Memory B cell (primary cell): ENCODE measurements around the gene AOPEP.

ENCODE experiments used
- ATAC-seq: fragments of 150-1000 bp; cut with Tn5 transposase; 2 replicates; pipeline ENCODE4 v1.10.0; 2021; ENCODE audit warnings: low read depth, mild to moderate bottlenecking, moderate library complexity
- DNase-seq, 2 donors: peaks; one replicate each; pipeline ENCODE4 v3.0.0; 2022; ENCODE audit warnings: low spot score in 2 of 2
- H3K27ac Mint-ChIP-seq: one replicate; pipeline ENCODE4 v1.8.0; 2022; ENCODE audit warnings: mild to moderate bottlenecking, moderate library complexity, mixed read lengths
- H3K27me3 Mint-ChIP-seq: one replicate; pipeline ENCODE4 v1.8.0; 2022; ENCODE audit warnings: mixed read lengths
- H3K36me3 Mint-ChIP-seq: one replicate; pipeline ENCODE4 v1.8.0; 2022; ENCODE audit warnings: mild to moderate bottlenecking, mixed read lengths
- H3K4me1 Mint-ChIP-seq: one replicate; pipeline ENCODE4 v1.8.0; 2022; ENCODE audit warnings: mixed read lengths
- H3K4me3 Mint-ChIP-seq: one replicate; pipeline ENCODE4 v1.8.0; 2022; ENCODE audit warnings: mild to moderate bottlenecking, moderate library complexity, mixed read lengths
- H3K9me3 Mint-ChIP-seq: one replicate; pipeline ENCODE4 v1.8.0; 2022; ENCODE audit warnings: mixed read lengths

AOPEP gene

GRCh38 chr9:95062596-95063065 lies 336.1 kb downstream of the AOPEP start:
- H3K9me3 Mint-ChIP-seq: no peaks in the 10 kb centered on the region
- no peaks in the 10 kb centered on the region for H3K27me3 Mint-ChIP-seq
- no peak for ATAC-seq
- H3K4me3 Mint-ChIP-seq: no peak overlapping the region
- peaks cover 12% of the 10 kb centered on the region for H3K36me3 Mint-ChIP-seq
- H3K4me1 Mint-ChIP-seq: no peaks in the 10 kb centered on the region
- DNase-seq: no peak
- H3K27ac Mint-ChIP-seq: no peak overlapping the region

DNA sequence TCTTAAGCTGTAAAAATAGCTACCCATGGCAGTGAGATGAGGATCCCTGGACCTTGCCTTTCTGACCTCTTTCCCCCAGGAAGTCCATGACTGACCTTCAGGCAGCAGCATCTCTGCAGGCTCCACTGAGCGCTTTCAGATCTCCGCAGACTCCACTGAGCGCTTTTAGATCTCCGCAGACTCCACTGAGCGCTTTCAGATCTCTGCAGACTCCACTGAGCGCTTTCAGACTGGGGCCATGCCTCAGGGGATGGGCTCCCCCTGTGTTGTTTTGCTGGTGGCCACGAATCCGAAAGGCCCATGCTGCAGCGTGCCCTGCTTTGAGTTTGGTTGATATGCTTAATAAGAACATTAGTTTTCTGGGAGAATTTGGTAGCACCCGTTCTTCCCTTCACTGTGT lies 336.8 kb downstream of the AOPEP start:
- Mint-ChIP-seq H3K4me1 (no peaks in the 10 kb centered on the region), H3K27me3 (no peaks in the 10 kb centered on the region), H3K9me3 (no peaks in the 10 kb centered on the region), H3K27ac (no peak overlapping the region), H3K4me3 (no peak overlapping the region), H3K36me3 (peaks cover 12% of the 10 kb centered on the region)
- DNase-seq (no peak), ATAC-seq (no peak)

DNA sequence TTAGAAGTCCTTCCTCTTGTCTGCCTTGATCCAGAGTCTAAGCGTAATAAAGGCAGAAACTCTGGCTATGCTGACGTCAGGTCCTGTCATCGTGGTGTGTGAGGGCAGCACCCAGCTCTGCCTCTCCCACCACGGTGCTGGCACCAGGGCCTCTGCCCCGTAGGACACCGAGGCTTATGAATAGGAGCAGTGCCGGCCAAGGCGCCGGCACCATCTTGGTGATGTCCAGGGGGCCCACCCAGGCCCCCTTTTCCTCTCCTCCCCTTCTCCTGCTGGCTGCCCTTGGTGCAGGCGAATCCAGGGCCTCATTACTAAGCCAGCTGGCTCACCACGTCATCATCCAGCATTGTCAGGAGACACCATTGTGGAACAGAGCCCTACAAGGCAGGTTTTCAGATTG lies 338.7 kb downstream of the AOPEP start:
- no peaks in the 10 kb centered on the region for H3K4me1 Mint-ChIP-seq
- H3K36me3 Mint-ChIP-seq: peaks cover 12% of the 10 kb centered on the region
- H3K27ac Mint-ChIP-seq: no peak overlapping the region
- H3K4me3 Mint-ChIP-seq: no peak overlapping the region
- DNase-seq (no peak), ATAC-seq (no peak)
- no peaks in the 10 kb centered on the region for H3K9me3 Mint-ChIP-seq
- H3K27me3 Mint-ChIP-seq: no peaks in the 10 kb centered on the region

- H3K4me1 Mint-ChIP-seq: no peaks in the 10 kb centered on the region
- DNase-seq (no peak), ATAC-seq (no peak)
- H3K4me3 Mint-ChIP-seq: no peak overlapping the region
- H3K27ac Mint-ChIP-seq: no peak overlapping the region
- peaks cover 9% of the 10 kb centered on the region for H3K36me3 Mint-ChIP-seq
- H3K9me3 Mint-ChIP-seq: no peaks in the 10 kb centered on the region
- no peaks in the 10 kb centered on the region for H3K27me3 Mint-ChIP-seq
Measured at GRCh38 chr9:95067057-95067456, 340.6 kb downstream of the AOPEP start.

- no peaks in the 10 kb centered on the region for H3K27me3 Mint-ChIP-seq
- ATAC-seq (no peak), DNase-seq (no peak)
- H3K36me3 Mint-ChIP-seq: peaks cover 7% of the 10 kb centered on the region
- H3K9me3 Mint-ChIP-seq: no peaks in the 10 kb centered on the region
- H3K4me3 Mint-ChIP-seq: no peak overlapping the region
- H3K27ac Mint-ChIP-seq: no peak overlapping the region
- H3K4me1 Mint-ChIP-seq: no peaks in the 10 kb centered on the region
Measured at GRCh38 chr9:95067897-95068296, 341.4 kb downstream of the AOPEP start.

DNA sequence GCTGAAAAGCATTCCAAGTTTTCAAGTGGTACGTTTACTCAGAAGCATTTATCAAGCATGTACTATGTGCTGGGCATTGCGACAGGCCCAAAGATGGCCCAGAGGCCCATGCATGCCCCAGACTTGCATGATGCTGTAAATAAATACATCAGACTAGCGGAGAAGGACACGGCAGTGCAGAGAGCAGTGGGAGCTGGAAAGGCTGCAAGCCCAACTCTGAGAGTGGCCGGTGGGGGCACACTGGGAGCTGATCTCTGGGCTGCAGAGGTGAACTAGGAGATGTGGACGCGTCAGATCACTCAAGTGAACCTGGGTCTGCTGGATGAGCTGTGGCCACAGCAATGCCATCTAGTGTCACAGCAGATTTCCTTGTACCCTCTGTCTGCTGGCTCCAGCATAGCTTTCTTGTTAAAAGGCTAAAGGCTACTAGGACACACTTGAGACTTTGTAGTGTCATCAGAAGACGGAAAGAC lies 344.1 kb downstream of the AOPEP start:
- peaks cover 2% of the 10 kb centered on the region for H3K36me3 Mint-ChIP-seq
- no peak overlapping the region for H3K27ac Mint-ChIP-seq
- DNase-seq (no peak), ATAC-seq (no peak)
- H3K4me1 Mint-ChIP-seq: no peaks in the 10 kb centered on the region
- no peaks in the 10 kb centered on the region for H3K27me3 Mint-ChIP-seq
- H3K4me3 Mint-ChIP-seq: no peak overlapping the region
- H3K9me3 Mint-ChIP-seq: no peaks in the 10 kb centered on the region

DNA sequence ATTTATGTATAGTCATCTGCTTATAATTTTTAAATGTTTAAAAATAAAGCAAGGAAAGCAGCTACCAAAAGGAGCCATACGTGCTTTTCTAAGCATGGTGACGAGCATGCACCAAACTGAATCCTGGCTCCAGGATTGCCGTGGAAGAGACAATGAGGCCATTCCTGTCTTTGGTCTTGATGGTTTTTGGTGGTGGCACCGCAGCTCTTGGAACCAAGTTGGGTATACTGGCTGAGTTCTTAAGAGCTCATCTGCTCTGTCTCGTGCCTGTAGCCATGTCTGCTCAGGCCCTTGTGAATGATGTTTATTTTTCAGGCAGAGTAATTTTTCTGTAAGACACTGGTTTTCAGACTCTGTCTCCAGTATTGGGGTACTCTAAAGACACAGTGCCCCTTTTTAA lies 345.0 kb downstream of the AOPEP start:
- Mint-ChIP-seq H3K27me3 (no peaks in the 10 kb centered on the region), H3K4me3 (no peak overlapping the region), H3K4me1 (no peaks in the 10 kb centered on the region), H3K36me3 (peaks cover 2% of the 10 kb centered on the region), H3K27ac (no peak overlapping the region), H3K9me3 (no peaks in the 10 kb centered on the region)
- ATAC-seq: no peak
- no peak for DNase-seq

DNA sequence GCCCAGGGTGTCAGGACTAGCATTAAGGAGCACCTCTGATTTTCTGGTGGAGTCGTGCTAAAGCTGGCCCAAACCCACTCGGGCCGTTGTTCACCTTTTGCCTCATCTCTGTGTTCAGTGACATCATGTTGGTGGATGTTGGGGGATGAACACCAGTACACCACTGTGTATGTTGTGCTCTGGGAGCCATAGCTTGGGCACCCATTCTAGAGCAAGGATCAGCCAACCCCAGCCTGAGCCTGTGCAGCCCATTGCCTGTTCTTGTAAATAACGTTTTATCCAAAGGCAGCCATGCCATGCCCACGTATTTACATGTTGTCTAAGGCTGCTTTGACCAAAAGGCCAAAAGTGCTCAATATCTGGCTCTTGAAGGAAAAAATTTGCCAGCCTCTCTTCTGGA lies 345.4 kb downstream of the AOPEP start:
- no peak overlapping the region for H3K4me3 Mint-ChIP-seq
- peaks cover 2% of the 10 kb centered on the region for H3K36me3 Mint-ChIP-seq
- H3K9me3 Mint-ChIP-seq: no peaks in the 10 kb centered on the region
- no peaks in the 10 kb centered on the region for H3K4me1 Mint-ChIP-seq
- no peak overlapping the region for H3K27ac Mint-ChIP-seq
- DNase-seq (no peak), ATAC-seq (no peak)
- H3K27me3 Mint-ChIP-seq: no peaks in the 10 kb centered on the region

GRCh38 chr9:95073042-95073607 lies 346.6 kb downstream of the AOPEP start:
- no peak for ATAC-seq
- Mint-ChIP-seq H3K27me3 (no peaks in the 10 kb centered on the region), H3K4me1 (no peaks in the 10 kb centered on the region), H3K4me3 (no peak overlapping the region), H3K27ac (no peak overlapping the region), H3K9me3 (no peaks in the 10 kb centered on the region), H3K36me3 (peaks cover 2% of the 10 kb centered on the region)
- no peak for DNase-seq

DNA sequence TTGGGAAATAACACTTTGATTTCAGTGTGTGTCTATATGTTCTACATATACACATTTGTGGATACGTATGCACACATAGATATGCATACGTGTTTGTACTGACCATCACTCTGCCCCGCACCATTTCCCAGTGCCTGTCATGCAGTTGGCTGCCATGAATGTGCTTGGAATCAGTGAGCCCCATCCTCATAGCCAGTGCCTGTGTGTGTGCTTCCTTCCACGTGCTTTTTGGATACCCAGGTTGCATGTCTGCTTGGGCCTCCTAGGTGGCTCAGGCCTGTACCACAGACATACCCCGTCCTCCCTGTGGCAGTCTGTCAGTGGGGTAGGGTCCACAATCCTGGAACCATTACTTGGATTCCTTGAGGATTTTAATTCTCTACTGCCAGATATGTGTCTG lies 347.4 kb downstream of the AOPEP start:
- no peak for DNase-seq
- Mint-ChIP-seq H3K4me1 (no peaks in the 10 kb centered on the region), H3K9me3 (no peaks in the 10 kb centered on the region), H3K27ac (no peak overlapping the region), H3K27me3 (no peaks in the 10 kb centered on the region), H3K4me3 (no peak overlapping the region), H3K36me3 (peaks cover 2% of the 10 kb centered on the region)
- no peak for ATAC-seq

DNA sequence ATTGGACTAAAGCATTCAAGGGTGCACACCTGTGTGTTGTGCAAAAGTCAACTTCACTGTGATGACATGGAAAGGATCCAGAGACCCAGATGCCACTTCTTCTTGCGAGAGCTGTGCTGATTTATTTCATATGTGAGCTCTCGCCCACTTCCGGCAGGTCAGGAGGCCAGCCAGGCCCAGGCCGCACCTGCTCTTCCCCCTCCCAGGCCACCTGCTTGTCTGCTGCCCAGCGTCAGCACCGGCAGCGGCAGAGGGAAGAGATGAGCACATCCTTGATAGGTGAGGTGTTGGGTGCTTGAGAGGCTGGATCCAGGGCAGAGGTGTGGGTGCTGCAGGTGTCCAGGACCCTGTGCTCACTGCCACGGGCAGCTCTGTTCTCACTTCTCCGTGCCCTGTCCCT lies 348.1 kb downstream of the AOPEP start:
- no peak overlapping the region for H3K4me3 Mint-ChIP-seq
- H3K27me3 Mint-ChIP-seq: no peaks in the 10 kb centered on the region
- H3K9me3 Mint-ChIP-seq: no peaks in the 10 kb centered on the region
- H3K36me3 Mint-ChIP-seq: peaks cover 2% of the 10 kb centered on the region
- ATAC-seq (no peak), DNase-seq (no peak)
- H3K4me1 Mint-ChIP-seq: no peaks in the 10 kb centered on the region
- no peak overlapping the region for H3K27ac Mint-ChIP-seq

- peaks cover 2% of the 10 kb centered on the region for H3K36me3 Mint-ChIP-seq
- ATAC-seq (no peak), DNase-seq (no peak)
- H3K27ac Mint-ChIP-seq: no peak overlapping the region
- no peaks in the 10 kb centered on the region for H3K9me3 Mint-ChIP-seq
- H3K4me3 Mint-ChIP-seq: no peak overlapping the region
- H3K27me3 Mint-ChIP-seq: no peaks in the 10 kb centered on the region
- H3K4me1 Mint-ChIP-seq: no peaks in the 10 kb centered on the region
Measured at GRCh38 chr9:95075700-95076099, 349.2 kb downstream of the AOPEP start.

- H3K4me1 Mint-ChIP-seq: no peaks in the 10 kb centered on the region
- no peak overlapping the region for H3K27ac Mint-ChIP-seq
- no peak overlapping the region for H3K4me3 Mint-ChIP-seq
- H3K36me3 Mint-ChIP-seq: peaks cover 5% of the 10 kb centered on the region
- H3K9me3 Mint-ChIP-seq: no peaks in the 10 kb centered on the region
- H3K27me3 Mint-ChIP-seq: no peaks in the 10 kb centered on the region
- DNase-seq: no peak
- no peak for ATAC-seq
Measured at GRCh38 chr9:95076696-95077052, 350.2 kb downstream of the AOPEP start.

GRCh38 chr9:95077053-95077765 lies 350.7 kb downstream of the AOPEP start:
- ATAC-seq (no peak), DNase-seq (no peak)
- Mint-ChIP-seq H3K4me1 (no peaks in the 10 kb centered on the region), H3K4me3 (no peak overlapping the region), H3K27ac (no peak overlapping the region), H3K9me3 (no peaks in the 10 kb centered on the region), H3K36me3 (peaks cover 5% of the 10 kb centered on the region), H3K27me3 (no peaks in the 10 kb centered on the region)

GRCh38 chr9:95077766-95078370 lies 351.4 kb downstream of the AOPEP start:
- H3K27ac Mint-ChIP-seq: no peak overlapping the region
- H3K4me3 Mint-ChIP-seq: no peak overlapping the region
- DNase-seq (no peak), ATAC-seq (no peak)
- no peaks in the 10 kb centered on the region for H3K27me3 Mint-ChIP-seq
- no peaks in the 10 kb centered on the region for H3K4me1 Mint-ChIP-seq
- H3K9me3 Mint-ChIP-seq: no peaks in the 10 kb centered on the region
- peaks cover 5% of the 10 kb centered on the region for H3K36me3 Mint-ChIP-seq
